PC-3 (cell line): Measurements from ENCODE around the gene TEKTIP1. TPM values are rescaled to one million over a fixed set of nuclear protein-coding genes. Genes with fewer than 3 reads are reported as not detected.
A peak's percentile ranks its signal among the peaks of the same experiment; 100 is the strongest.

Experiments used
- ATAC-seq: fragments of 200-7000 bp; cut with Tn5 transposase; 2 replicates; pipeline ENCODE4 v1.9.1; 2020; ENCODE audit warnings: mild to moderate bottlenecking, moderate library complexity
- BruUV-seq: library from RNA; stranded (reverse); fragments of 400-500 nt; replicated peaks from 2 replicates; lab custom pipeline; 2021; lab: Mats Ljungman, UMichigan
- CTCF ChIA-PET: fragments of 300-600 bp; sonication (Branson Sonifier 250); formaldehyde crosslinking; loops from one replicate; lab custom pipeline; 2022; ENCODE audit warnings: antibody characterized with exemption; lab: Charles Lee
- POLR2A ChIA-PET: fragments of 300-600 bp; sonication (Branson Sonifier 250); formaldehyde crosslinking; loops from one replicate; lab custom pipeline; 2022; ENCODE audit warnings: antibody characterized with exemption; ENCODE audit not compliant: unreplicated experiment; lab: Charles Lee
- DNase-seq: peaks from one replicate; pipeline ENCODE4 v3.0.0-alpha.2; 2015
- H2AFZ ChIP-seq: fragments of 300-600 bp; sonication (generic); 2 replicates; pipeline ENCODE4 v1.6.0; 2016; ENCODE audit warnings: antibody characterized with exemption, low read length
- H3F3A ChIP-seq: fragments of 300-600 bp; sonication (generic); one replicate; pipeline ENCODE4 v1.6.0; 2017; ENCODE audit warnings: antibody characterized with exemption, low read length, control low read depth, mild to moderate bottlenecking; ENCODE audit not compliant: unreplicated experiment
- H3K27ac ChIP-seq: fragments of 300-600 bp; sonication (generic); 2 replicates; pipeline ENCODE4 v1.5.1; 2016; ENCODE audit warnings: mild to moderate bottlenecking, low read length
- H3K27me3 ChIP-seq: fragments of 300-600 bp; sonication (generic); 2 replicates; pipeline ENCODE4 v1.6.1; 2016; ENCODE audit warnings: low read length, mixed read lengths
- H3K36me3 ChIP-seq: fragments of 300-600 bp; sonication (generic); 2 replicates; pipeline ENCODE4 v1.6.1; 2016; ENCODE audit warnings: low read depth, mixed run types, low read length, mixed read lengths
- H3K4me1 ChIP-seq: fragments of 300-600 bp; sonication (generic); 2 replicates; pipeline ENCODE4 v1.5.1; 2016; ENCODE audit warnings: low read length; ENCODE audit not compliant: insufficient read depth
- H3K4me2 ChIP-seq: fragments of 300-600 bp; sonication (generic); 2 replicates; pipeline ENCODE4 v1.6.0; 2016; ENCODE audit warnings: low read length
- H3K4me3 ChIP-seq: fragments of 300-600 bp; sonication (generic); 2 replicates; pipeline ENCODE4 v1.5.1; 2016; ENCODE audit warnings: mild to moderate bottlenecking, low read length, mixed read lengths
- H3K79me2 ChIP-seq: fragments of 300-600 bp; sonication (generic); 2 replicates; pipeline ENCODE4 v1.6.1; 2017; ENCODE audit warnings: low read length, mixed read lengths
- H3K9ac ChIP-seq: fragments of 300-600 bp; sonication (generic); 2 replicates; pipeline ENCODE4 v1.6.0; 2016; ENCODE audit warnings: mild to moderate bottlenecking, low read length
- H3K9me2 ChIP-seq: fragments of 300-600 bp; sonication (generic); replicated peaks from 2 replicates; pipeline ENCODE4 v1.6.1; 2016; ENCODE audit warnings: mixed run types, low read length, mixed read lengths
- H3K9me3 ChIP-seq: fragments of 300-600 bp; sonication (generic); 2 replicates; pipeline ENCODE4 v1.6.1; 2016; ENCODE audit warnings: low read length, mixed read lengths
- H4K20me1 ChIP-seq: fragments of 300-600 bp; sonication (generic); 2 replicates; pipeline ENCODE4 v1.6.1; 2016; ENCODE audit warnings: low read length, mixed read lengths
- EZH2 ChIP-seq: fragments of 300-600 bp; sonication (generic); IDR thresholded peaks from one replicate; pipeline ENCODE4 v1.6.1; 2017; ENCODE audit warnings: antibody characterized with exemption, mild to moderate bottlenecking, low read length; ENCODE audit not compliant: unreplicated experiment
- EZH2phosphoT487 ChIP-seq: fragments of 300-600 bp; sonication (generic); IDR thresholded peaks from 2 replicates; pipeline ENCODE4 v1.6.1; 2018; ENCODE audit warnings: mild to moderate bottlenecking, antibody characterized with exemption, low read length, borderline replicate concordance
- intact Hi-C: fragments of 100-400 bp; cut with micrococcal nuclease; formaldehyde crosslinking; loops from 2 replicates; pipeline ENCODE4 v1.9.0; 2023
- total RNA-seq: library from RNA; depleted of rRNA; stranded (reverse); fragments of >200 nt; gene quantifications from 2 replicates; pipeline ENCODE4 v1.2.3, GENCODE V29; 2014
- TF ChIP-seq, protein P1 (sequence below): fragments of 300-600 bp; sonication (generic); conservative IDR thresholded peaks from 2 replicates; pipeline ENCODE4 v1.5.1; 2017; ENCODE audit warnings: antibody characterized with exemption, low read depth, mild to moderate bottlenecking, low read length

The TEKTIP1 gene
- total RNA-seq, 1 experiment from 2014 or later = not detected

DNA sequence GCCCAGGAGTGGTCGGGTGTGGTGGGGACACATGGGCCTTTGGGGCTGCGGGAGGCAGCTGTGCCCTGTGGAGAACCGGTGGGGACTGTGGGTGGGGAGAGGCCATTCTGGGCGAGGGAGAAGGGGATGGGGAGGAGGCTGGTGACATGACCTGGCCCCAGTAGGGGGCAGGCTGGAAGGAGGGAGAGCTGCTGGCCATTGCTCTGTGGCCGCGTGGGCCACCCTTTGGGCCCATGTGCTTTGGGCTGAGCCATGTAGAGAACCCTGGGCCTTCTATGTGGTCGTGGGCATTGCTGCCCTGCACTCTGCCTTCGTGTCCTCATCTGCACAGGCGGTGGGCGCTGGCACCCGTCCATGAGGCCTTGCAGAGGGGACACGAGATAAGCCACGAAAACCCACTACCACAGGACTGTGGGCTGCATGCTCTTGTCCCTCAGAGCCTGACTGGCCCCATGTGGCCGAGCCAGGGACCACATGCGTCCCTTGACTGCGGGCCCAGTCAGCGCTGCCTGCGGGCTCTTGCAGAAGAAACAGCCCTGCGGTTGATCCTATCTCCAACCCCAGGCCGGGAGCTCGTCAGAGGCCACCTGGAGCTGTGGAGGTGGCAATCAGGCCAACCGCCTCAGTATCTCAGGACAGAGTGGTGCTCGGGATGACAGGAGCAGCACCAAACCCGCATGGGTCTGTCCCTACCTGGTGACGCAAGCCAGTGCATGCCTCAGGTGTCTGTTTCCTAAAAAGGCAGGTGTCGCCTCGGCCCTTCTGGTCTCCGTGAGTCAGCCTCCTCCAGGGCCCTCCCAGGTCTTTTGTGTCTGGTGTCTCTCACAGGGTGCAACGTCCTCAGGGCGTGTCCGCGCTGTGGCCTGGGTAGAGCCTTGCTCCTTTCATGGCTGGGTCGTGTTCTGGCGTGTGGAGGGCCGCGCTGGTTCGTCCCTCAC is 18.5 kb upstream of the TEKTIP1 start:
- DNase-seq (no peak), ATAC-seq (no peak)
- H3K27me3 ChIP-seq = no peaks in the 10 kb centered on the region
- no peak overlapping the region for H3K4me3 ChIP-seq
- H3K79me2 ChIP-seq = peaks cover 66% of the 10 kb centered on the region
- TF ChIP-seq EZH2phosphoT487 = no peak
- TF ChIP-seq, protein P1, sequence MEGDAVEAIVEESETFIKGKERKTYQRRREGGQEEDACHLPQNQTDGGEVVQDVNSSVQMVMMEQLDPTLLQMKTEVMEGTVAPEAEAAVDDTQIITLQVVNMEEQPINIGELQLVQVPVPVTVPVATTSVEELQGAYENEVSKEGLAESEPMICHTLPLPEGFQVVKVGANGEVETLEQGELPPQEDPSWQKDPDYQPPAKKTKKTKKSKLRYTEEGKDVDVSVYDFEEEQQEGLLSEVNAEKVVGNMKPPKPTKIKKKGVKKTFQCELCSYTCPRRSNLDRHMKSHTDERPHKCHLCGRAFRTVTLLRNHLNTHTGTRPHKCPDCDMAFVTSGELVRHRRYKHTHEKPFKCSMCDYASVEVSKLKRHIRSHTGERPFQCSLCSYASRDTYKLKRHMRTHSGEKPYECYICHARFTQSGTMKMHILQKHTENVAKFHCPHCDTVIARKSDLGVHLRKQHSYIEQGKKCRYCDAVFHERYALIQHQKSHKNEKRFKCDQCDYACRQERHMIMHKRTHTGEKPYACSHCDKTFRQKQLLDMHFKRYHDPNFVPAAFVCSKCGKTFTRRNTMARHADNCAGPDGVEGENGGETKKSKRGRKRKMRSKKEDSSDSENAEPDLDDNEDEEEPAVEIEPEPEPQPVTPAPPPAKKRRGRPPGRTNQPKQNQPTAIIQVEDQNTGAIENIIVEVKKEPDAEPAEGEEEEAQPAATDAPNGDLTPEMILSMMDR = 0 out of 2 replicates have a peak, but pooled peaks have one; percentile 11
- no peak for TF ChIP-seq EZH2
- no peaks in the 10 kb centered on the region for H3K36me3 ChIP-seq
- BruUV-seq = no TSS peak
- POLR2A ChIA-PET = no interaction called here
- no peaks in the 10 kb centered on the region for H3K4me1 ChIP-seq
- no peak overlapping the region for H2AFZ ChIP-seq
- CTCF ChIA-PET = no interaction called here
- no peak overlapping the region for H3K4me2 ChIP-seq
- no peaks in the 10 kb centered on the region for H3F3A ChIP-seq
- intact Hi-C loops = no loop called here
- H3K9me3 ChIP-seq = no peaks in the 10 kb centered on the region
- no peak overlapping the region for H3K27ac ChIP-seq
- H4K20me1 ChIP-seq = peaks cover 13% of the 10 kb centered on the region; the same call in 1 of the 2 replicates
- H3K9me2 ChIP-seq = no peaks in the 10 kb centered on the region
- H3K9ac ChIP-seq = no peak overlapping the region

DNA sequence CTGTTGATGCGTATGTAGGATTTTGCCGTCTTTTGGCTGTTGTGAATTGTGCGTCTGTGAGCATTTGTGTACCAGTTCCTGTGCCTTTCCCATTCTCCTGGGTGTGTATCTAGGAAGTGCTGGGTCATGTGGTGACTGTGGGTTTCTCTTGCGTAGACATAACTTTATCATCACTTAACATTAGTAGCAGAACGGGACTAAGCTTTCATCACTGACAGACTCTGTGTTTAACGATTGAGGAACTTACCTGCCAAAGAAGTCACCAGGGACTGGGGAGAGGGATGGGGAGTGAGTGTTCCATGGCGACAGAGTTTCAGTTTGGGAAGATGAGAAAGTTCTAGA is 17.9 kb upstream of the TEKTIP1 start:
- POLR2A ChIA-PET = no interaction called here
- H3K4me2 ChIP-seq = no peak overlapping the region
- H3K9me2 ChIP-seq = no peaks in the 10 kb centered on the region
- H3K9me3 ChIP-seq = no peaks in the 10 kb centered on the region
- H3K4me1 ChIP-seq = no peaks in the 10 kb centered on the region
- BruUV-seq = no TSS peak
- H3K36me3 ChIP-seq = no peaks in the 10 kb centered on the region
- H3K79me2 ChIP-seq = peaks cover 59% of the 10 kb centered on the region
- intact Hi-C loops = no loop called here
- H3K27ac ChIP-seq = no peak overlapping the region
- CTCF ChIA-PET = no interaction called here
- H3F3A ChIP-seq = no peaks in the 10 kb centered on the region
- TF ChIP-seq EZH2phosphoT487 = no peak
- TF ChIP-seq EZH2 = no peak
- TF ChIP-seq, protein P1 = no peak
- H3K4me3 ChIP-seq = no peak overlapping the region
- H3K9ac ChIP-seq = no peak overlapping the region
- no peaks in the 10 kb centered on the region for H3K27me3 ChIP-seq
- H2AFZ ChIP-seq = no peak overlapping the region
- H4K20me1 ChIP-seq = peaks cover 10% of the 10 kb centered on the region; the same call in 1 of the 2 replicates
- DNase-seq (no peak), ATAC-seq (no peak)
